Measurements from ENCODE around the gene MYO9A.
A peak's percentile ranks its signal among the peaks of the same experiment; 100 is the strongest.

MYO9A gene

DNA sequence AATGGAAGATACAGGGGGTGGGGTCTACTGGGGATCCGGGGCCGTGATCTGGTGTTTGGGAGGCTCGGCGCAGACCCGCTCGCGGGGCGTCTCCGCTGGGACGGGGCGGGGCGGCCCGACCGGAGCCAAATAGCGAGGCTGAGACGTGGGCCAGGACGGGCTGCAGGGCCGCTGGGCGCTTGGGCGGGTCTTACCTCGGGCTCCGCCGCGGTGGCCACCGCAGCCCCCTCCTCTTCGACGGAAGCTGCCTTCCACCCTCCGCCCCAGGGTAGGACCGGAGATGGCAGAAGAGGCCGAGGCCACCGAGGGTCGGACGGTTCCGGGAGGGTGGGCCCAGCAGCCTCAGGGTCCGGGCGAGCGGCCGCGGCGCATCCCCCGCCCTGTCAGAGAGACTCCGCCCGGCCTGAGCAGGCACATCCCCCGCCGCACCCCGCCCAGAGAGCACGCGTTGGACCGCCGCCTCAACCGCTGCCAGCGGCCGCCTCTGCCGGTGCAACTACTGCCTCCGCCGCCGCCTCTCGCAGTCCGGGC lies 399 bp downstream of the MYO9A start:
- Histone ChIP-seq H3K9me3 (ENCODE audit: control insufficient read depth, insufficient read depth, low read depth, low read length) (no peaks in the 10 kb centered on the region), H3K36me3 (ENCODE audit: control insufficient read depth in 2 of 2, insufficient read depth in 1 of 2, low read length in 2 of 2) (no peaks in the 10 kb centered on the region), H3K27ac (ENCODE audit: extremely low read depth, low read depth, low read length) (peak overlapping the region; percentile 96), H3K4me1 (ENCODE audit: control insufficient read depth, insufficient read depth, low read length) (peaks cover 33% of the 10 kb centered on the region), H3K4me3 (ENCODE audit: low read depth, low read length) (peak overlapping the region; percentile 98)
- POLR2A ChIA-PET: interaction anchor here (0.6 to 2.0 kb wide), 14 partner anchors 9 to 216 kb away, joined by 3 to 10 read pairs (median 4); partner anchors contain the start of gene PKM
- CTCF ChIA-PET: interaction anchor here (0.9 kb wide), 2 partner anchors 22 to 36 kb away, joined by 3 read pairs; no protein-coding TSS in a partner anchor
- TF ChIP-seq ZNF292 (tag by site-specific recombination; IDR thresholded peaks at IDR 0.05; ENCODE audit: borderline replicate concordance, low read depth) (no peak), ZNF266 (tag by site-specific recombination; IDR thresholded peaks at IDR 0.05; ENCODE audit: low read depth) (no peak), ZNF350 (tag by site-specific recombination; IDR thresholded peaks at IDR 0.05) (no peak), ZNF544 (tag by site-specific recombination; IDR thresholded peaks at IDR 0.05) (no peak), ZBTB20 (tag by site-specific recombination; IDR thresholded peaks at IDR 0.05) (peak; percentile 79; the same call in 1 of the 2 replicates), ZNF146 (tag by site-specific recombination; IDR thresholded peaks at IDR 0.05) (peak; percentile 69), SCRT1 (tag by site-specific recombination; IDR thresholded peaks at IDR 0.05; ENCODE audit: borderline replicate concordance) (no peak), ZNF701 (tag by site-specific recombination; IDR thresholded peaks at IDR 0.05) (no peak), PRDM1 (tag by site-specific recombination; IDR thresholded peaks at IDR 0.05) (no peak), RBAK (tag by site-specific recombination; IDR thresholded peaks at IDR 0.05) (no peak), ZSCAN30 (tag by site-specific recombination; IDR thresholded peaks at IDR 0.05) (peak; percentile 99), ZNF623 (tag by site-specific recombination; IDR thresholded peaks at IDR 0.05) (no peak; the same call in 1 of the 2 replicates), KLF10 (tag by site-specific recombination; IDR thresholded peaks at IDR 0.05) (no peak), ZNF529 (tag by site-specific recombination; IDR thresholded peaks at IDR 0.05; ENCODE audit: insufficient replicate concordance) (no peak), ZNF585B (tag by site-specific recombination; IDR thresholded peaks at IDR 0.05) (peak; percentile 26; the same call in 1 of the 2 replicates), ZNF626 (tag by site-specific recombination; IDR thresholded peaks at IDR 0.05) (no peak), KLF9 (tag by site-specific recombination; IDR thresholded peaks at IDR 0.05; ENCODE audit: low read depth) (peak; percentile 67), ZNF121 (tag by site-specific recombination; IDR thresholded peaks at IDR 0.05) (peak; percentile 67; the same call in 1 of the 2 replicates), ZNF558 (tag by site-specific recombination; IDR thresholded peaks at IDR 0.05) (no peak), ZNF175 (tag by site-specific recombination; IDR thresholded peaks at IDR 0.05) (no peak), ZBTB8A (tag by site-specific recombination; IDR thresholded peaks at IDR 0.05) (peak; percentile 98), ZBTB1 (tag by site-specific recombination; IDR thresholded peaks at IDR 0.05) (no peak)
- TF ChIP-seq, protein P1, sequence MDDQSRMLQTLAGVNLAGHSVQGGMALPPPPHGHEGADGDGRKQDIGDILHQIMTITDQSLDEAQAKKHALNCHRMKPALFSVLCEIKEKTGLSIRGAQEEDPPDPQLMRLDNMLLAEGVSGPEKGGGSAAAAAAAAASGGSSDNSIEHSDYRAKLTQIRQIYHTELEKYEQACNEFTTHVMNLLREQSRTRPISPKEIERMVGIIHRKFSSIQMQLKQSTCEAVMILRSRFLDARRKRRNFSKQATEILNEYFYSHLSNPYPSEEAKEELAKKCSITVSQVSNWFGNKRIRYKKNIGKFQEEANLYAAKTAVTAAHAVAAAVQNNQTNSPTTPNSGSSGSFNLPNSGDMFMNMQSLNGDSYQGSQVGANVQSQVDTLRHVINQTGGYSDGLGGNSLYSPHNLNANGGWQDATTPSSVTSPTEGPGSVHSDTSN (CRISPR knock-in tag; IDR thresholded peaks at IDR 0.05): peak; percentile 35
- TF ChIP-seq, protein P2, sequence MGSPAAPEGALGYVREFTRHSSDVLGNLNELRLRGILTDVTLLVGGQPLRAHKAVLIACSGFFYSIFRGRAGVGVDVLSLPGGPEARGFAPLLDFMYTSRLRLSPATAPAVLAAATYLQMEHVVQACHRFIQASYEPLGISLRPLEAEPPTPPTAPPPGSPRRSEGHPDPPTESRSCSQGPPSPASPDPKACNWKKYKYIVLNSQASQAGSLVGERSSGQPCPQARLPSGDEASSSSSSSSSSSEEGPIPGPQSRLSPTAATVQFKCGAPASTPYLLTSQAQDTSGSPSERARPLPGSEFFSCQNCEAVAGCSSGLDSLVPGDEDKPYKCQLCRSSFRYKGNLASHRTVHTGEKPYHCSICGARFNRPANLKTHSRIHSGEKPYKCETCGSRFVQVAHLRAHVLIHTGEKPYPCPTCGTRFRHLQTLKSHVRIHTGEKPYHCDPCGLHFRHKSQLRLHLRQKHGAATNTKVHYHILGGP (tag by site-specific recombination; IDR thresholded peaks at IDR 0.05): no peak
- TF ChIP-seq, protein P3, sequence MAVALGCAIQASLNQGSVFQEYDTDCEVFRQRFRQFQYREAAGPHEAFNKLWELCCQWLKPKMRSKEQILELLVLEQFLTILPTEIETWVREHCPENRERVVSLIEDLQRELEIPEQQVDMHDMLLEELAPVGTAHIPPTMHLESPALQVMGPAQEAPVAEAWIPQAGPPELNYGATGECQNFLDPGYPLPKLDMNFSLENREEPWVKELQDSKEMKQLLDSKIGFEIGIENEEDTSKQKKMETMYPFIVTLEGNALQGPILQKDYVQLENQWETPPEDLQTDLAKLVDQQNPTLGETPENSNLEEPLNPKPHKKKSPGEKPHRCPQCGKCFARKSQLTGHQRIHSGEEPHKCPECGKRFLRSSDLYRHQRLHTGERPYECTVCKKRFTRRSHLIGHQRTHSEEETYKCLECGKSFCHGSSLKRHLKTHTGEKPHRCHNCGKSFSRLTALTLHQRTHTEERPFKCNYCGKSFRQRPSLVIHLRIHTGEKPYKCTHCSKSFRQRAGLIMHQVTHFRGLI (tag by site-specific recombination; IDR thresholded peaks at IDR 0.05): peak; percentile 84
- TF ChIP-seq, protein P4, sequence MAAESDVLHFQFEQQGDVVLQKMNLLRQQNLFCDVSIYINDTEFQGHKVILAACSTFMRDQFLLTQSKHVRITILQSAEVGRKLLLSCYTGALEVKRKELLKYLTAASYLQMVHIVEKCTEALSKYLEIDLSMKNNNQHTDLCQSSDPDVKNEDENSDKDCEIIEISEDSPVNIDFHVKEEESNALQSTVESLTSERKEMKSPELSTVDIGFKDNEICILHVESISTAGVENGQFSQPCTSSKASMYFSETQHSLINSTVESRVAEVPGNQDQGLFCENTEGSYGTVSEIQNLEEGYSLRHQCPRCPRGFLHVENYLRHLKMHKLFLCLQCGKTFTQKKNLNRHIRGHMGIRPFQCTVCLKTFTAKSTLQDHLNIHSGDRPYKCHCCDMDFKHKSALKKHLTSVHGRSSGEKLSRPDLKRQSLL (tag by site-specific recombination; IDR thresholded peaks at IDR 0.05): peak; percentile 33; the same call in 1 of the 2 replicates
- TF ChIP-seq, protein P5, sequence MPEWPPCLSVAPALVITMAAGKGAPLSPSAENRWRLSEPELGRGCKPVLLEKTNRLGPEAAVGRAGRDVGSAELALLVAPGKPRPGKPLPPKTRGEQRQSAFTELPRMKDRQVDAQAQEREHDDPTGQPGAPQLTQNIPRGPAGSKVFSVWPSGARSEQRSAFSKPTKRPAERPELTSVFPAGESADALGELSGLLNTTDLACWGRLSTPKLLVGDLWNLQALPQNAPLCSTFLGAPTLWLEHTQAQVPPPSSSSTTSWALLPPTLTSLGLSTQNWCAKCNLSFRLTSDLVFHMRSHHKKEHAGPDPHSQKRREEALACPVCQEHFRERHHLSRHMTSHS (tag by site-specific recombination; IDR thresholded peaks at IDR 0.05): no peak
- TF ChIP-seq, protein P6, sequence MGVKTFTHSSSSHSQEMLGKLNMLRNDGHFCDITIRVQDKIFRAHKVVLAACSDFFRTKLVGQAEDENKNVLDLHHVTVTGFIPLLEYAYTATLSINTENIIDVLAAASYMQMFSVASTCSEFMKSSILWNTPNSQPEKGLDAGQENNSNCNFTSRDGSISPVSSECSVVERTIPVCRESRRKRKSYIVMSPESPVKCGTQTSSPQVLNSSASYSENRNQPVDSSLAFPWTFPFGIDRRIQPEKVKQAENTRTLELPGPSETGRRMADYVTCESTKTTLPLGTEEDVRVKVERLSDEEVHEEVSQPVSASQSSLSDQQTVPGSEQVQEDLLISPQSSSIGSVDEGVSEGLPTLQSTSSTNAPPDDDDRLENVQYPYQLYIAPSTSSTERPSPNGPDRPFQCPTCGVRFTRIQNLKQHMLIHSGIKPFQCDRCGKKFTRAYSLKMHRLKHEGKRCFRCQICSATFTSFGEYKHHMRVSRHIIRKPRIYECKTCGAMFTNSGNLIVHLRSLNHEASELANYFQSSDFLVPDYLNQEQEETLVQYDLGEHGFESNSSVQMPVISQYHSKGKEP (tag by site-specific recombination; IDR thresholded peaks at IDR 0.05): 0 out of 2 replicates have a peak, but pooled peaks have one; percentile 73
- TF ChIP-seq, protein P7, sequence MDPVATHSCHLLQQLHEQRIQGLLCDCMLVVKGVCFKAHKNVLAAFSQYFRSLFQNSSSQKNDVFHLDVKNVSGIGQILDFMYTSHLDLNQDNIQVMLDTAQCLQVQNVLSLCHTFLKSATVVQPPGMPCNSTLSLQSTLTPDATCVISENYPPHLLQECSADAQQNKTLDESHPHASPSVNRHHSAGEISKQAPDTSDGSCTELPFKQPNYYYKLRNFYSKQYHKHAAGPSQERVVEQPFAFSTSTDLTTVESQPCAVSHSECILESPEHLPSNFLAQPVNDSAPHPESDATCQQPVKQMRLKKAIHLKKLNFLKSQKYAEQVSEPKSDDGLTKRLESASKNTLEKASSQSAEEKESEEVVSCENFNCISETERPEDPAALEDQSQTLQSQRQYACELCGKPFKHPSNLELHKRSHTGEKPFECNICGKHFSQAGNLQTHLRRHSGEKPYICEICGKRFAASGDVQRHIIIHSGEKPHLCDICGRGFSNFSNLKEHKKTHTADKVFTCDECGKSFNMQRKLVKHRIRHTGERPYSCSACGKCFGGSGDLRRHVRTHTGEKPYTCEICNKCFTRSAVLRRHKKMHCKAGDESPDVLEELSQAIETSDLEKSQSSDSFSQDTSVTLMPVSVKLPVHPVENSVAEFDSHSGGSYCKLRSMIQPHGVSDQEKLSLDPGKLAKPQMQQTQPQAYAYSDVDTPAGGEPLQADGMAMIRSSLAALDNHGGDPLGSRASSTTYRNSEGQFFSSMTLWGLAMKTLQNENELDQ (tag by site-specific recombination; IDR thresholded peaks at IDR 0.05; ENCODE audit: low read depth): no peak
